HG02678 (cell line): ENCODE data around the gene ASB1.

Experiments used
- ATAC-seq: cut with Tn5 transposase; IDR thresholded peaks from one replicate; pipeline ENCODE4 v1.9.1; 2021; ENCODE audit warnings: mild to moderate bottlenecking, moderate library complexity; ENCODE audit not compliant: unreplicated experiment

ASB1 gene

GRCh38 chr2:238464389-238464788 is 37.7 kb downstream of the ASB1 start:
- no peak for ATAC-seq

- ATAC-seq, result no peak
Observed at GRCh38 chr2:238465487-238466242, 38.9 kb downstream of the ASB1 start.

DNA sequence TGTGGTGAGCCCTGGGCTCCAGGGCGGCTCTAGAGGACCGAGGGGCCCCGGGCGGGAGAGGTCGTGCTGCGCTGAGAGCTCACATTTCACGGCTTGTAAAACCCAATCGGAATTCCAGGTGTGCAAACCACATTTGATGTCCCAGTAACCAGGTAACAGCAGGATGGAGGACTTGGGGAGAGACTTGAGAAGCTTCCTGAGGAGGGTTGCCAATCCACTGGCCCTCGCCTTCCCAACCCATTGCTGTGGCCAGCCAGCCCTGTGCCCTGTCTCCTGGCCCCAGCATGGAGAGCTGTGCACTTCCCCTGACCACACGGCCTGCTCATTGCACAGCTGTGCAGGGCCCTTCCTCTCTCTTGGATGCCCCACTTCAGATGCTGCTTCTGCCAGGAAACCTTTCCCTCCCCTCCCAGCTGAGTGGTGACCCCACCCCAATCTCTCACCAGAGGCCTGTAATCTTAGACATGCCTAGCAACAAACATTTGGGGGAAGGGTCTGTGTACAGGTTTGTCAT is 39.6 kb downstream of the ASB1 start:
- ATAC-seq, result no peak

DNA sequence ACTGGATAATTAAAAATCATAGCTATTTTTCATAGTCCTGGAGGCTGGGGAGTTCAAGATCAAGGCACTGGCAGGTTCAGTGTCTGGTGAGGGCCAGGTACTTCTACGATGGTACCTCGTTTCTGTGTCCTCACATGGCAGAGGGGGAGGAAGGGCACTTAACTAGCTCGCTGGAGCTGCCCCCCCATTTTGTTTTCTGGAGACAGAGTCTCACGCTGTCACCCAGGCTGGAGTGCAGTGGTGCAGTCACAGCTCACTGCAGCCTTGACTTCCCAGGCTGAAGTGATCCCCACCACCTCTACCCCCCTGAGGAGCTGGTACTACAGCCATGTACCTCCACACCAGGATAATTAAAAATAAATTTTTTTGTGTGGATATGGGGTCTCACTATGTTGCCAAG is 40.3 kb downstream of the ASB1 start:
- no peak for ATAC-seq

- ATAC-seq, result no peak
Observed at GRCh38 chr2:238467792-238468191, 41.1 kb downstream of the ASB1 start.

- ATAC-seq, result no peak
Observed at GRCh38 chr2:238469155-238469554, 42.4 kb downstream of the ASB1 start.

DNA sequence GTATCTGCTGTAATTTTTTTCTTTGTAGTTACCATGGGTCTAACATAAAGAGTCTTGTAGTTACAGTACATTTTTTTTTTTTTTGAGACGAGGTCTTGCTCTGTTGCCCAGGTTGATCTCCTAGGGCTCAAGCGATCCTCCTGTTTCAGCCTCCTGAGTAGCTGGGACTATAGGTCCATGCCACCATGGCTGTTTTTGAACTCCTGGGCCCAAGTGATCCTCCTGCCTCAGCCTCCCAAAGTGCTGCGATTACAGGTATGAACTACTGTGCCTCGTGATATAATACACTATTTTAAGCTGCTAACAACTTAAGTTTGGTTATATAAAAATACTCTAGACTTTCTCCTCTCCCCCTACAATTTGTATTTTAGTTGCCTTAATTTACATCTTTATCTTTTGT is 46.3 kb downstream of the ASB1 start:
- no peak for ATAC-seq

GRCh38 chr2:238473523-238473922 is 46.8 kb downstream of the ASB1 start:
- ATAC-seq, result no peak

DNA sequence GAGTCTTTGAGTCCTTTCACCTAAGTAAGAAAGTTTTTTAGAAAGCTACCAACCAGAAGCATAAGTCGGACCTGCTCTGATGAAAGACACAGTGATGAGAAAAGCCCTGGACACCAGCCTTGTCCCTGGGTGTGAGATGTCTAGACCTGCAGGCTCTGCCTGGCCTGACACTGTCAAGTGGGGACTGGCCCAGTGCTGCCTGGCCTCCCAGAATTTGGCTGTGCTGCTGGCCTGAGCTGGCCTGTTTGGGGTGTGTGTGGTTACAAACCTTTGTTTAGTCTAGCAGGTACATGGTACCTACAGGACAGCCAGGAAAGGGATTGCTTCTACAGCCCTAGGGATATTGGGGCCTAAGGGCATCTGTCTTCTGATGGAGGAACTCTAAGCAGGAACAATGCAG is 48.3 kb downstream of the ASB1 start:
- ATAC-seq, result no peak

- ATAC-seq, result no peak
Observed at GRCh38 chr2:238475566-238475965, 48.8 kb downstream of the ASB1 start.

DNA sequence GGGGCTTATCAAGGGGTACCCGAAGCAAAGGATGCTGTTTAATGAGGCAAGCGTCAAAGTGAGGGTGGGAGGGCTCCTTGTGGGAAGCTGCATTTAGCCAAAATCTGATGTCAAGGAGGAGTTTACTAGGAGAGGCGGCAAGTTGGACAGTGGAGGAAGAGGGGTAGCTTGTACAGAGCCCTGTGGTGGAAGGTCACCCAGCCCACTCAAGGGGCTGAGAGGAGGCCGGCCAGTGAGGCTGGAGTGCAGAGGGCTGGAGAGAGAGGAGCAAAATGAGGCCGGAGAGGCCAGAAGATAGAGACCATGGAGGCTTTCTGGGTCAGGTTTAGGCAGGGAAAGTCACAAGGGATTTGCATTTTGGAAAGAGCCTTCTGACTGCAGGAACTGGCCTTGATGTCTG is 49.5 kb downstream of the ASB1 start:
- ATAC-seq, result no peak

- no peak for ATAC-seq
Observed at GRCh38 chr2:238478216-238478615, 51.5 kb downstream of the ASB1 start.

- no peak for ATAC-seq
Observed at GRCh38 chr2:238479847-238480246, 53.1 kb downstream of the ASB1 start.

DNA sequence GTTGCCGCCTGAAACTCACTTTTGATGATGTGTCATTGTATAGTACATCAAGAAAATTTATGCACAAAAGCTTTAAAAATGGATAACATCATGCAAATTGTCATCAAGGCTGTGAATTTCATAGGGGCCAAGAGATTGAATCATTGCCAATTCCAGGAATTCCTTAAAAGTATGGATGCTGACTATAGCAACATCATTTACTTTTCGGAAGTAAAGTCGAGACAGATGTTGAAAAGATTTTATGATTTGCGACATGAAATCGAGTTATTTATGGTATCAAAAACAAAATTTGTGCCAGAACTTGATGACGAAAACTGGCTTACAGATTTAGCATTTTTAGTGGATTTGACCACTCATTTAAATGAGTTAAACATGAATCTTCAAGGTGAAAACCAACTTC is 56.3 kb downstream of the ASB1 start:
- ATAC-seq, result no peak

GRCh38 chr2:238483656-238484055 is 56.9 kb downstream of the ASB1 start:
- no peak for ATAC-seq

DNA sequence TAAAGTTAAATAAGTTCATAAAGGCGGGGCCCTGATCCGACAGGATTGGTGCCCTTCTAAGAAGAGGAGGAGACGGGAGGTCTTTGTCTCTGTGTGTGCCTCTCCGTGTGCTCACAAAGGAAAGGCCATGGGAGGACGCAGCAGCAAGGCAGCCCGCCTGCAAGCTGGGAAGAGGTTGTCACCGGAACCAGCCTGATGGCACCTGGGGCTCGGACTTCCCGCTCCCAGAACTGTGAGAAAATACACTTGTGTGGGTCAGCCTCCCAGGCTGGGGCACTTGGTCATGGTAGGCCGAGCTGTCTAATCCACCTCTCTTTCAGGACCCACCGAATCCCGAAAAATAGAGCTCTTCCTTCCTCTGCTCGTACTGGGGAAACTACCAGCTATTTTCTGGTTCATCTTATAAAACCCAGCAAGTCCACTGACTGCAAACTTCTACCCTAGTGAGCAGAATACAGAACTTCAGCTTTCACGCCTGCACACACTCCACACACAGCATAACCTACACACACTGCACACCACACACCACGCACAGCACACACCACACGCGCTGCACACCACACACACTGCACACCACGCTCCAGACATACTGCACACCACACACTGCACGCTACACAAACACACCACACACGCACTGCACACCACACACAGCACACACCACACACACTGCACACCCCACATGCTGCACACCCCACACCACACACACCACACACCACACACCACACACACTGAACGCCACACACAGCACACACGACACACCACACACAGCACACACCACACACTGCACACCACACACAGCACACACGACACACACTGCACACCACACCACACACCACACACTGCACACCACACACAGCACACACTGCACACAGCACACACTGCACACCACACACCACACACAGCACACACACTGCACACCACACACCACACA is 58.1 kb downstream of the ASB1 start:
- no peak for ATAC-seq

DNA sequence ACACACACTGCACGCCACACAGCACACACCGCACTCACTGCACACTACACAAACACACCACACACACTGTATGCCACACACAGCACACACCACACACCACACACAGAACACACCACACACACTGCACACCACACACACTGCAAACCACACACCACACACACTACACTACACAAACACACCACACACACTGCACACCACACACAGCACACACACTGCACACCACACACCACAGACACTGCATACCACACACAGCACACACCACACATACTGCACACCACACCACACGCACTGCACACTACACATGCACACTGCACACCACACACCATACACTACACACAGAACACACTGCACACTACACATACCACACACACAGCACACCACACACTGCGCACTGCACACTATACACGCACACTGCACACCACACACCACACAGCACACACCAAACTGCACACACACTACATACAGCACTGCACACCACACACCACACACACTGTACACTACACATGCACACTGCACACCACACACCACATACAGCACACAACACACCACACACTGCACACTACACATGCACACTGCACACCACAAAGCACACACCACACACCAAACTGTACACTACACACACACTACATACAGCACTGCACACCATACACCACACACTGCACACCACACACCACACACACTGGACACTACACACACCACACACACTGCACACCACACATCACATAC is 59.6 kb downstream of the ASB1 start:
- no peak for ATAC-seq

DNA sequence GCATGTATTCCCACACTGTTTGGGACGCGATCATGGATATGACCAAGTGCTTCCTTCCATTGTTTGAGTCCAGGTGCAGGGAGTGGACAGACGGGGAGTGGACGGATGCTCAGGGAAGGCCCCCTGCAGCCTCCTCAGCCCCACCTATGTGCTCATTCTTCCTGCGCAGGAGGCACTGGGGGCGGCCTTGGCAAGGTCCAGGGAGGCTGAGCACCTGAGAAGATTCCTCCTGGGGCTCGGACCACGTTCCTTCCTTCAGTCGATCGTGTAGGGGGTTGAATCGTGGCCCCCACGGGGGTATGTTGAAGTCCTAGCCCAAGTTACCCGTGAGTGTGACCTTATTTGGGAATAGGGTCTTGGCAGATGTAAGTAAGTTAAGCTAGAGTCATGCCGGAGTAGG is 60.4 kb downstream of the ASB1 start:
- ATAC-seq, result no peak

GRCh38 chr2:238487652-238488346 is 61.1 kb downstream of the ASB1 start:
- no peak for ATAC-seq

- no peak for ATAC-seq
Observed at GRCh38 chr2:238488347-238488826, 61.7 kb downstream of the ASB1 start.
